Subcutaneous adipose tissue (tissue), 4 donors: ENCODE results near the gene DGCR2. TPM values are rescaled to one million over a fixed set of nuclear protein-coding genes. Genes with fewer than 3 reads are reported as not detected.

Source experiments
- total RNA-seq, 4 donors: library from RNA; depleted of rRNA; stranded (reverse); fragments of >200 nt; gene quantifications; one replicate each; pipeline ENCODE4 v1.1.0, GENCODE V29; 2016
- TF ChIP-seq, protein P1 (sequence below): fragments of 450-650 bp; IDR thresholded peaks from one replicate; pipeline ENCODE4 v1.5.1; 2016; ENCODE audit warnings: low read depth, mild to moderate bottlenecking, control low read depth, antibody characterized with exemption, moderate library complexity

Gene DGCR2
- total RNA-seq, 4 donors from 2014 or later = 22.3 to 47.1 (median 30.5) TPM

DNA sequence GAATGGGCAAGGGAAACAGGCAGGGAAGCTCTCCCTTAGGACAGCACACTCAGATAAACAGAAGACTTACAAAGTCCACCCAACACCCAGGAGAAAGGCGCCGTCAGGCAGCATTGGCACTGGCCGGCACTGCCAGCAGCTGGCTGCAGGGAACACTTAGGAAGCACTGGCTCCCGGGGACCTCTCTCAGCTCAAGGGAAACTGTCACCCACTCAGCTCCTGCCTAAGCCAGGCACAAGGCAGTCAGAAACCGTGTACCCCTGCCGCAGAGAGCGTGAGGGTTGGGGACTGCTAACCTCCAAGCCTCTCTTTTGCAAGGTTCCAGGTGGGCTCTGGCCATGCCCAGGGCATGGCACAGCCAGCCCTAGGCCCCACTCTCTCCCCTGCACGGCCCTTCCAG lies 64.7 kb downstream of the DGCR2 start:
- TF ChIP-seq, protein P1, sequence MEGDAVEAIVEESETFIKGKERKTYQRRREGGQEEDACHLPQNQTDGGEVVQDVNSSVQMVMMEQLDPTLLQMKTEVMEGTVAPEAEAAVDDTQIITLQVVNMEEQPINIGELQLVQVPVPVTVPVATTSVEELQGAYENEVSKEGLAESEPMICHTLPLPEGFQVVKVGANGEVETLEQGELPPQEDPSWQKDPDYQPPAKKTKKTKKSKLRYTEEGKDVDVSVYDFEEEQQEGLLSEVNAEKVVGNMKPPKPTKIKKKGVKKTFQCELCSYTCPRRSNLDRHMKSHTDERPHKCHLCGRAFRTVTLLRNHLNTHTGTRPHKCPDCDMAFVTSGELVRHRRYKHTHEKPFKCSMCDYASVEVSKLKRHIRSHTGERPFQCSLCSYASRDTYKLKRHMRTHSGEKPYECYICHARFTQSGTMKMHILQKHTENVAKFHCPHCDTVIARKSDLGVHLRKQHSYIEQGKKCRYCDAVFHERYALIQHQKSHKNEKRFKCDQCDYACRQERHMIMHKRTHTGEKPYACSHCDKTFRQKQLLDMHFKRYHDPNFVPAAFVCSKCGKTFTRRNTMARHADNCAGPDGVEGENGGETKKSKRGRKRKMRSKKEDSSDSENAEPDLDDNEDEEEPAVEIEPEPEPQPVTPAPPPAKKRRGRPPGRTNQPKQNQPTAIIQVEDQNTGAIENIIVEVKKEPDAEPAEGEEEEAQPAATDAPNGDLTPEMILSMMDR = no peak

DNA sequence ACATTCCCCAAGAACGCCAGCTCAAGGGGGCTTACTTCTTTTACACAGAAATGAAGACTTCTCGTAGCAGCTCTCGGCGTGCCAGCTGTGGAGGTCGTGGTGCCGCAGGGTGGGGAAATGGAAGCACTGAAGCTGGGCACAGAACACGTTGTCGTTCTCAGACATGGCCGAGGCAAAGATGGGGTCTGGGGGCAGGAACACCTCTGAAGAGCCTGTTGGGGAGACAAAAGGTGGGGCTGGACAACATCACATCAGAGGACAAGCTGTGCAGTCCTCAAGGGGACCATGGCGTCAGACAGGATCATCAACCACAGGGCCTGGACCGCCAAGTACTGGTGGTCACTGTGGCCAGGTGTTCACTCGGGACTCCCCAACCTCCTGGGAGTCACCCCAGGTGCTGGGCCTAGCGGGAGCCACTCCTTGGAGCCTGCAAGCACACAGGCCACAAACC lies 65.2 kb downstream of the DGCR2 start:
- TF ChIP-seq, protein P1 = no peak

DNA sequence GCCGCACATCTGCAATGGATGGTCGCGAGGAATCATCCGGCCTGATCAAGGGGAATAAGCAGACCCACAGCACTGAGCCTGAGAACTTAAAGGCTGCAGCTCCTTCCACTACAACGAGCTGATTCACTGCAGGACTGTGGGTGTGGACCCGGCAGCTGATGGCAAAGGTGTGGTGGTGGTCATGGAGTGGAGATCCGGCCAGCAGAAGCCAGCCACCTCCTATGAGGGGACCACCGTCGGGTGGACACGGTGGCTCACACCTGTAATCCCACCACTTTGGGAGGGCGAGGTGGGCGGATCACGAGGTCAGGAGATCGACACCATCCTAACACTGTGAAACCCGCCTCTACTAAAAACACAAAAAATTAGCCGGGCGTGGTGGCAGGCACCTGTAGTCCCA lies 66.4 kb downstream of the DGCR2 start:
- TF ChIP-seq, protein P1 = no peak

DNA sequence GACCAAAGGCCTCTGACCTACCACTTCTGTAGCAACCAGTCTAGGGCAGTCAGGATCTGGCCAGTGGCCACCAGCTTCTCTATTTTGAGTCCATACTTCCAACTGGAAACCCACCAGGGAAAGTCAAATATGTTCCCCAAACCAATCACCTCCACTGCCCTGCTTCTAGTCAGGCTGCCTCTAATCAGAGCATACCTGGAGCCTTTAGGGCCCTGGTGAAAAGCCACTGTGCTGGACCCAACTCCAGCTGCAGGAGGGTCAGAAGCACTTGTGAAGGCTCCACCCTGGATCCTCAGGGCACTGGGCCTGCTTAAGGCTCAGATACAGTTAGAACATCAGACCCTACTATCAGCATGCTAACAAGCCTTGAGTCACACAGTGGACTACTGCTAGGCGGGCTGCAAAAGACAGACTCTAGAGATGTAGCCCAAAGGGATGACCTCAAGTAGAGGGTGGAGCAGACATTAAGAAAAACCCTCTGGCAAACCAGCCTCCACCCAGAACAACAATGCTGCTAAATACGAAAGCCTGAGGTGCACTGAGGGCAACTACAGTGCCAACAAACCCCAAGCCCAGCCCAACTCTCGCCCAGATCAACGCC lies 69.2 kb downstream of the DGCR2 start:
- TF ChIP-seq, protein P1 = no peak

DNA sequence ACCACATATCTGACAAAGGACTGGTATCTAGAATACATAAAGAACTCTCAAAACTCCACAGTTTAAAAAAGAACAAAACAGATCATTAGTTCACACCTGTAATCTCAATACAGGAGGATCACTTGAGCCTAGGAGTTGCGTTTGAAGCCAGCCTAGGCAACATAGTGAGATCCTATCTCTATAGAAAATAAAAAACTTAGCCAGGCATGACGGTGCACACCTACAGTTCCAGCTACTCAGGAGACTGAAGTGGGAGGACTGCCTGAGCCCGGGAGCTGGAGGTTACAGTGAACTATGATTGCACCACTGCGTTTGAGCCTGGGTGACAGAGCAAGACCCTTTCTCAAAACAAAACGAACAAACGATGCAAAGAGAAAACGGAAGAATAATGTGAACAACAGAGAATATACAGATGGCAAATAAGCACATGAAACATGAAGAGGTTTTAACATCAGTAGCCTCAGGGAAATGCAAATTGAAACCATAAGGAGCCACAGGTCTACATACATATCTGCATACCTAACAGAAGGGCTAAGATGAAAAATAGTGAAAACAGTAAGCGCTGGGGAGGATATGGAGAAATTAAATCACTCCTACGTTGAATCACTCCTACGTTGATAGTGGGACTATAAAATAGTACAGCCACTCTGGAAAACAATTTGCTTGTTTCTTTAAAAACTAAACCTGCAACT lies 70.7 kb downstream of the DGCR2 start:
- TF ChIP-seq, protein P1 = no peak

DNA sequence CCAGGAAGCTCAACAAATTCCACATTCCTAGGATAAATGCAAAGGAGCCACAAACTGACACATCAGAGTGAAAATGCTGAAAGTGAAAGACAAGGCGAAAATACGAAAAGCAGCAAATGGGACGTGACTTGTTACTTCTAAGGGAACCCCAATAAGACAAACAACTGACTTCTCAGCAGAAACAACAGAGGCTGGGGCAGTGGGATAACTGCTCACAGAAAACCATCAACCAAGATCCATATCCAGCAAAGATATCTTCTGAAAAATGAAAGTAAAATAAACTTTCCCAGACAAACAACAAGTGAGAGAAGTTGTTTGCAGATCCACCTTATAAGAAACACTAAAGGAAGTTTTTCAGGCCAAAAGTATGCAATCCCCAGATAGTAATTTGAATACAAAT lies 72.1 kb downstream of the DGCR2 start:
- TF ChIP-seq, protein P1 = no peak

DNA sequence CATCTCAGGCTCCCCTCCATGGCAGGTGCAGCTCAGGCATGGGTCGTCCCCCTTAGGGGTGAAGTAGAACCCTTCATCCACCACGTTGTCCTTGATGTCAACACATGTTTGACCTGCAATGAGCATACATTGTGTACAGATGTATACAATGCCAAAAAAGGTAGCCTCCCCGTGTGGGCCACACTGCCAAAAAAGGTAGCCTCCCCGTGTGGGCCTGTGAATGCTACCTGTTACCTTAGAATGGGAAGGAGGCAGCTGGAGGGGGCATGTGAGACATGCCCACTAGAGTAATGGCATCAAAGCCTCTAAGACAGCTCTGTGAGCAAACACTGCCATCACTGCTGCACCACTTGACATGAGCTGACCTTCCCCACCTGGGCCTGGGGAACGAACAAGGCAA lies 73.7 kb downstream of the DGCR2 start:
- TF ChIP-seq, protein P1 = no peak
